Sciatic nerve (tissue), 2 donors: Measurements from ENCODE around the gene PTPRN2. TPM values are rescaled to one million over a fixed set of nuclear protein-coding genes. Genes with fewer than 3 reads are reported as not detected.

Source experiments
- ATAC-seq: fragments of 200-7000 bp; cut with Tn5 transposase; one replicate; pipeline ENCODE4 v1.9.1; 2020; ENCODE audit warnings: mild to moderate bottlenecking, moderate library complexity
- DNase-seq: peaks from one replicate; pipeline ENCODE4 v3.0.0-alpha.2; 2020; ENCODE audit warnings: low spot score
- intact Hi-C: fragments of 100-400 bp; cut with DNase I; formaldehyde crosslinking; loops from one replicate; pipeline ENCODE4 v1.14.2; 2022
- total RNA-seq: library from RNA; stranded (reverse); fragmentation: NEBNext Ultra II Directional; extraction: Animal tissue kit (Norgen Biotek cat#: 25700); gene quantifications from one replicate; pipeline ENCODE4 v1.2.1, GENCODE V29; 2021
- donor health status: DM: no; HTN: no; CAD: no.
- donor health status: DM: no; HTN: no; CAD: no.

The PTPRN2 gene
- total RNA-seq, 1 donor from 2014 or later: 12.7 TPM

- DNase-seq: peak; percentile 28
Observed at GRCh38 chr7:157618823-157619606, 968.6 kb downstream of the PTPRN2 start.

GRCh38 chr7:157618091-157618726 is 969.4 kb downstream of the PTPRN2 start:
- DNase-seq (peak; percentile 36), ATAC-seq (no peak)
- intact Hi-C loops: no loop called here

More at GRCh38 chr7:157618823-157619606, 968.6 kb downstream of the PTPRN2 start:
- intact Hi-C loops: no loop called here
- no peak for ATAC-seq

GRCh38 chr7:157617401-157617800 is 970.2 kb downstream of the PTPRN2 start:
- DNase-seq (peak; percentile 34), ATAC-seq (no peak)
- intact Hi-C loops: no loop called here

GRCh38 chr7:157616931-157617330 is 970.7 kb downstream of the PTPRN2 start:
- DNase-seq (no peak), ATAC-seq (no peak)
- intact Hi-C loops: no loop called here

GRCh38 chr7:157616426-157616825 is 971.2 kb downstream of the PTPRN2 start:
- intact Hi-C loops: no loop called here
- ATAC-seq (no peak), DNase-seq (no peak)

- peak; percentile 37 for DNase-seq
- intact Hi-C loops: no loop called here
- ATAC-seq: no peak
Observed at GRCh38 chr7:157615852-157616251, 971.8 kb downstream of the PTPRN2 start.

- peak; percentile 56 for DNase-seq
- intact Hi-C loops: no loop called here
- ATAC-seq: peak; percentile 42
Observed at GRCh38 chr7:157615101-157615817, 972.4 kb downstream of the PTPRN2 start.

GRCh38 chr7:157614457-157615020 is 973.1 kb downstream of the PTPRN2 start:
- ATAC-seq (no peak), DNase-seq (peak; percentile 43)
- intact Hi-C loops: no loop called here

GRCh38 chr7:157613575-157614322 is 973.9 kb downstream of the PTPRN2 start:
- intact Hi-C loops: no loop called here
- DNase-seq: peak; percentile 56
- peak; percentile 35 for ATAC-seq

GRCh38 chr7:157612664-157613561 is 974.7 kb downstream of the PTPRN2 start:
- ATAC-seq: peak; percentile 46
- intact Hi-C loops: no loop called here
- DNase-seq: peak; percentile 65

- intact Hi-C loops: no loop called here
- ATAC-seq: no peak
- DNase-seq: peak; percentile 51
Observed at GRCh38 chr7:157612009-157612663, 975.5 kb downstream of the PTPRN2 start.

- ATAC-seq: no peak
- intact Hi-C loops: no loop called here
- peak; percentile 34 for DNase-seq
Observed at GRCh38 chr7:157611341-157611740, 976.3 kb downstream of the PTPRN2 start.

GRCh38 chr7:157610671-157611295 is 976.8 kb downstream of the PTPRN2 start:
- no peak for ATAC-seq

GRCh38 chr7:157609932-157610640 is 977.5 kb downstream of the PTPRN2 start:
- no peak for ATAC-seq
- intact Hi-C loops: no loop called here

More at GRCh38 chr7:157610671-157611295, 976.8 kb downstream of the PTPRN2 start:
- DNase-seq: peak; percentile 19
- intact Hi-C loops: no loop called here

GRCh38 chr7:157609516-157609915 is 978.1 kb downstream of the PTPRN2 start:
- ATAC-seq (no peak), DNase-seq (peak; percentile 35)
- intact Hi-C loops: no loop called here

More at GRCh38 chr7:157609932-157610640, 977.5 kb downstream of the PTPRN2 start:
- peak; percentile 34 for DNase-seq

GRCh38 chr7:157607218-157607617 is 980.4 kb downstream of the PTPRN2 start:
- DNase-seq (no peak), ATAC-seq (no peak)
- intact Hi-C loops: no loop called here
